Panc1 (cell line): Measurements from ENCODE around the gene ATOH8. TPM values are rescaled to one million over a fixed set of nuclear protein-coding genes. Genes with fewer than 3 reads are reported as not detected.

Source experiments
- ATAC-seq: fragments of 200-7000 bp; cut with Tn5 transposase; 2 replicates; pipeline ENCODE4 v1.9.1; 2020; ENCODE audit warnings: mild to moderate bottlenecking, moderate library complexity
- BruUV-seq: library from RNA; stranded (reverse); fragments of 400-500 nt; replicated peaks from 2 replicates; lab custom pipeline; 2021; lab: Mats Ljungman, UMichigan
- CTCF ChIA-PET: fragments of 300-600 bp; sonication (Branson Sonifier 250); formaldehyde crosslinking; loops from one replicate; lab custom pipeline; 2022; ENCODE audit warnings: antibody characterized with exemption; lab: Charles Lee
- POLR2A ChIA-PET: fragments of 300-600 bp; sonication (Branson Sonifier 250); formaldehyde crosslinking; loops from one replicate; lab custom pipeline; 2022; ENCODE audit warnings: antibody characterized with exemption; lab: Charles Lee
- DNase-seq: peaks from one replicate; pipeline ENCODE4 v3.0.0-alpha.2; 2010; ENCODE audit warnings: low read depth, low spot score
- H3K27ac ChIP-seq: 2 replicates; pipeline ENCODE4 v1.5.1; 2011; ENCODE audit warnings: mild to moderate bottlenecking, low read length, inconsistent platforms
- H3K27me3 ChIP-seq: fragments of 200-500 bp; sonication (Bioruptor generic); 2 replicates; pipeline ENCODE4 v1.6.0; 2014; ENCODE audit warnings: low read length, inconsistent platforms; ENCODE audit not compliant: control insufficient read depth, insufficient read depth
- H3K36me3 ChIP-seq: fragments of 200-500 bp; sonication (Bioruptor generic); 2 replicates; pipeline ENCODE4 v1.5.1; 2014; ENCODE audit warnings: inconsistent platforms, mild to moderate bottlenecking, low read length, moderate library complexity; ENCODE audit not compliant: control insufficient read depth, insufficient read depth
- H3K4me1 ChIP-seq: 2 replicates; pipeline ENCODE4 v1.5.1; 2011; ENCODE audit warnings: inconsistent platforms, mild to moderate bottlenecking, low read length, moderate library complexity; ENCODE audit not compliant: control insufficient read depth, insufficient read depth
- H3K4me3 ChIP-seq, 2 experiments: 2 replicates each; pipeline ENCODE4 v1.5.1; 2011 to 2012; ENCODE audit warnings: low read depth in 2 of 2, low read length in 2 of 2, mild to moderate bottlenecking in 2 of 2, inconsistent platforms in 1 of 2, moderate library complexity in 1 of 2
- H3K9me3 ChIP-seq: fragments of 200-500 bp; sonication (Bioruptor generic); 2 replicates; pipeline ENCODE4 v1.5.1; 2014; ENCODE audit warnings: low read depth, mild to moderate bottlenecking, inconsistent platforms, low read length, moderate library complexity; ENCODE audit not compliant: control insufficient read depth, insufficient read depth
- POLR2AphosphoS5 ChIP-seq: IDR thresholded peaks from 2 replicates; pipeline ENCODE4 v1.6.1; 2012; ENCODE audit warnings: mild to moderate bottlenecking, low read depth, low read length, moderate library complexity
- SIN3A ChIP-seq: IDR thresholded peaks from 2 replicates; pipeline ENCODE4 v1.6.1; 2012; ENCODE audit warnings: low read depth, mild to moderate bottlenecking, low read length, moderate library complexity, borderline replicate concordance; ENCODE audit not compliant: insufficient read depth
- TCF7L2 ChIP-seq: IDR thresholded peaks from 2 replicates; pipeline ENCODE4 v1.6.1; 2011; ENCODE audit warnings: mild to moderate bottlenecking, low read depth, low read length, inconsistent platforms
- in situ Hi-C: cut with HindIII; loops from 2 replicates; pipeline ENCODE4 v1.10.0; 2016; ENCODE audit warnings: low sequenced_read_pairs, low pct_unique_long_range_greater_than_20kb
- intact Hi-C: fragments of 100-400 bp; cut with micrococcal nuclease; formaldehyde crosslinking; loops from one replicate; pipeline ENCODE4 v1.10.0; 2022; ENCODE audit not compliant: unreplicated experiment
- total RNA-seq: library from RNA; stranded (reverse); gene quantifications from one replicate; pipeline ENCODE4 v1.2.1, GENCODE V29; 2021; ENCODE audit not compliant: unreplicated experiment
- TF ChIP-seq, protein P1 (sequence below): fragments of 450-650 bp; IDR thresholded peaks from 2 replicates; pipeline ENCODE4 v1.5.1; 2017; ENCODE audit warnings: mild to moderate bottlenecking
- TF ChIP-seq, protein P2 (sequence below), 2 experiments: IDR thresholded peaks; 2 replicates each; pipeline ENCODE4 v1.6.1; 2011 to 2012; ENCODE audit warnings: low read depth in 2 of 2, control low read depth in 1 of 2, low read length in 1 of 2, mild to moderate bottlenecking in 1 of 2, moderate library complexity in 1 of 2; ENCODE audit not compliant: insufficient read depth in 1 of 2

Gene ATOH8
- total RNA-seq, 1 experiment from 2014 or later, result 3.8 TPM

DNA sequence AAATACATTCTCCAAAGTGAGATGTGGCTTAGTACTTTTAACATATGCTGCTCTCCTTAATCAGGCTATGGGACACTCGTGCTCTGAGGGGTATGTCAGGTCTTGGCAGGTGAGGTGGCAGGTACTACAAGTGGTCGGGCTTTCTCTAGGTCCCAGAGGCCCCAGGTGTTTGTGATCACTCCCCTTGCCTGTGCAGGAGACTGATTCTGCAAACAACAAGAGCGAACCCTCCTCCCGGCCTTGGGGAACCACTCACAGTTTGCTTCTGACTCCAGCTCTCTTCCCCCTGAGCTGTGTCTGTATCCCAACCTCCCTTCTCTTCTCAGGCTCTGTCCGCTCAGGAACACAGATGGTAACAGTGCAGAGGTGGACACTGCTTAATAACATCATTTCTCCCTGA lies 48.1 kb downstream of the ATOH8 start:
- no peak overlapping the region for H3K4me3 ChIP-seq
- no peaks in the 10 kb centered on the region for H3K36me3 ChIP-seq
- H3K4me1 ChIP-seq, result no peaks in the 10 kb centered on the region
- CTCF ChIA-PET, result interaction anchor here (0.6 to 0.8 kb wide), 2 partner anchors 73 to 98 kb away, joined by 3 to 4 read pairs; no protein-coding TSS in a partner anchor
- intact Hi-C loops, result no loop called here
- H3K27me3 ChIP-seq, result no peaks in the 10 kb centered on the region
- TF ChIP-seq, protein P1, sequence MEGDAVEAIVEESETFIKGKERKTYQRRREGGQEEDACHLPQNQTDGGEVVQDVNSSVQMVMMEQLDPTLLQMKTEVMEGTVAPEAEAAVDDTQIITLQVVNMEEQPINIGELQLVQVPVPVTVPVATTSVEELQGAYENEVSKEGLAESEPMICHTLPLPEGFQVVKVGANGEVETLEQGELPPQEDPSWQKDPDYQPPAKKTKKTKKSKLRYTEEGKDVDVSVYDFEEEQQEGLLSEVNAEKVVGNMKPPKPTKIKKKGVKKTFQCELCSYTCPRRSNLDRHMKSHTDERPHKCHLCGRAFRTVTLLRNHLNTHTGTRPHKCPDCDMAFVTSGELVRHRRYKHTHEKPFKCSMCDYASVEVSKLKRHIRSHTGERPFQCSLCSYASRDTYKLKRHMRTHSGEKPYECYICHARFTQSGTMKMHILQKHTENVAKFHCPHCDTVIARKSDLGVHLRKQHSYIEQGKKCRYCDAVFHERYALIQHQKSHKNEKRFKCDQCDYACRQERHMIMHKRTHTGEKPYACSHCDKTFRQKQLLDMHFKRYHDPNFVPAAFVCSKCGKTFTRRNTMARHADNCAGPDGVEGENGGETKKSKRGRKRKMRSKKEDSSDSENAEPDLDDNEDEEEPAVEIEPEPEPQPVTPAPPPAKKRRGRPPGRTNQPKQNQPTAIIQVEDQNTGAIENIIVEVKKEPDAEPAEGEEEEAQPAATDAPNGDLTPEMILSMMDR, result no peak
- TF ChIP-seq, protein P2, sequence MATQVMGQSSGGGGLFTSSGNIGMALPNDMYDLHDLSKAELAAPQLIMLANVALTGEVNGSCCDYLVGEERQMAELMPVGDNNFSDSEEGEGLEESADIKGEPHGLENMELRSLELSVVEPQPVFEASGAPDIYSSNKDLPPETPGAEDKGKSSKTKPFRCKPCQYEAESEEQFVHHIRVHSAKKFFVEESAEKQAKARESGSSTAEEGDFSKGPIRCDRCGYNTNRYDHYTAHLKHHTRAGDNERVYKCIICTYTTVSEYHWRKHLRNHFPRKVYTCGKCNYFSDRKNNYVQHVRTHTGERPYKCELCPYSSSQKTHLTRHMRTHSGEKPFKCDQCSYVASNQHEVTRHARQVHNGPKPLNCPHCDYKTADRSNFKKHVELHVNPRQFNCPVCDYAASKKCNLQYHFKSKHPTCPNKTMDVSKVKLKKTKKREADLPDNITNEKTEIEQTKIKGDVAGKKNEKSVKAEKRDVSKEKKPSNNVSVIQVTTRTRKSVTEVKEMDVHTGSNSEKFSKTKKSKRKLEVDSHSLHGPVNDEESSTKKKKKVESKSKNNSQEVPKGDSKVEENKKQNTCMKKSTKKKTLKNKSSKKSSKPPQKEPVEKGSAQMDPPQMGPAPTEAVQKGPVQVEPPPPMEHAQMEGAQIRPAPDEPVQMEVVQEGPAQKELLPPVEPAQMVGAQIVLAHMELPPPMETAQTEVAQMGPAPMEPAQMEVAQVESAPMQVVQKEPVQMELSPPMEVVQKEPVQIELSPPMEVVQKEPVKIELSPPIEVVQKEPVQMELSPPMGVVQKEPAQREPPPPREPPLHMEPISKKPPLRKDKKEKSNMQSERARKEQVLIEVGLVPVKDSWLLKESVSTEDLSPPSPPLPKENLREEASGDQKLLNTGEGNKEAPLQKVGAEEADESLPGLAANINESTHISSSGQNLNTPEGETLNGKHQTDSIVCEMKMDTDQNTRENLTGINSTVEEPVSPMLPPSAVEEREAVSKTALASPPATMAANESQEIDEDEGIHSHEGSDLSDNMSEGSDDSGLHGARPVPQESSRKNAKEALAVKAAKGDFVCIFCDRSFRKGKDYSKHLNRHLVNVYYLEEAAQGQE (IDR thresholded peaks at IDR 0.05; ENCODE audit: insufficient read depth in 1 of 2, low read depth in 2 of 2, low read length in 1 of 2), result no peak
- TF ChIP-seq SIN3A (no peak), TCF7L2 (no peak), POLR2AphosphoS5 (no peak)
- POLR2A ChIA-PET, result no interaction called here
- BruUV-seq, result no TSS peak
- H3K27ac ChIP-seq, result no peak overlapping the region
- in situ Hi-C loops, result no loop called here
- ATAC-seq, result no peak
- DNase-seq, result no peak
- H3K9me3 ChIP-seq, result no peaks in the 10 kb centered on the region

DNA sequence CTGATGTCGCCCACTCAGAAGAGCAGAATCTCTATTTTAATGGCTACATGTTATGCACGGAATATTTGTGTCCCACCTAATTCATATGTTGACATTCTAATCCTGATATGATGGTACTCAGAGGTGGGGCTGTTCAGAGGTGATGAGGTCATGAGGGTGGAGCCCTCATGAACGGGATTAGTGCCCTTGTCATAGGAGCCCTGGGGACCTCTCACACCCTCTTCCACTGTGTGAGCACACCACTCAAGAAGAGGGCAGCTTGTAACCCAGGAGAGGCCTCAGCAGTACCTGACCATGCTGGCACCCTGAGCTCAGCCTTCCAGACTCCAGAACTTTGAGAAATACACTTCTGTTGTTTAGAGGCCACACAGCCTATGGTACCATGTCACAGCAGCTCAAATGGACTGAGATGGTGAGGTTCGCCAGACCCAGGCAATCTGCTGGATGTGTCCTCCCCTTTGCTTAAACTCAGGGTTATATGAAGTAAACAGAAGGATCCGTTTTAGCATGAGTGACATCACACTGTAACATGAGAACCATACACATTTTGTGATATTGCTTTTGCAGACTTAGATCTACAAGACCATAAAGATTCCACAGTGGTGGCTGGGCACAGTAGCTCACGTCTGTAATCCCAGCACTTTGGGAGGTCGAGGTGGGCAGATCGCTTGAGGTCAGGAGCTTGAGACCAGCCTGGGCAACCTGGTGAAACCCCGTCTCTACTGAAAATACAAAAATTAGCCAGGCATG lies 48.7 kb downstream of the ATOH8 start:
- H3K27me3 ChIP-seq, result no peaks in the 10 kb centered on the region
- no peak for TF ChIP-seq TCF7L2
- TF ChIP-seq SIN3A, result no peak
- TF ChIP-seq, protein P1, result no peak
- TF ChIP-seq, protein P2 (IDR thresholded peaks at IDR 0.05; ENCODE audit: insufficient read depth in 1 of 2, low read depth in 2 of 2, low read length in 1 of 2), result no peak
- no peak for TF ChIP-seq POLR2AphosphoS5
- no peak for DNase-seq
- H3K9me3 ChIP-seq, result no peaks in the 10 kb centered on the region
- CTCF ChIA-PET, result interaction anchor here (0.6 to 0.8 kb wide), 2 partner anchors 73 to 99 kb away, joined by 3 to 4 read pairs; no protein-coding TSS in a partner anchor
- H3K4me1 ChIP-seq, result no peaks in the 10 kb centered on the region
- H3K36me3 ChIP-seq, result no peaks in the 10 kb centered on the region
- in situ Hi-C loops, result no loop called here
- no peak overlapping the region for H3K27ac ChIP-seq
- no peak overlapping the region for H3K4me3 ChIP-seq
- no TSS peak for BruUV-seq
- intact Hi-C loops, result no loop called here
- POLR2A ChIA-PET, result no interaction called here
- no peak for ATAC-seq
